Activated T-cell treated with anti-CD3 and anti-CD28 coated beads for 1 hour (primary cell): ENCODE results near the gene SRP72.
"Not testable (repeated sequence)": the region's sequence is repeated elsewhere in the genome, so short reads cannot be mapped to it uniquely, and the experiment has no call there.

Experiments
- DNase-seq: peaks from one replicate; pipeline ENCODE4 v3.0.0-alpha.2; 2020; ENCODE audit warnings: low read depth

Gene SRP72

GRCh38 chr4:56465599-56466295, 1.7 kb upstream of the SRP72 start:
- no peak for DNase-seq

- not testable (repeated sequence) for DNase-seq
These were observed 1.1 kb upstream of the SRP72 start for GRCh38 chr4:56466296-56466761.

- DNase-seq, result no peak
These were observed 520 bp upstream of the SRP72 start for GRCh38 chr4:56466910-56467283.

GRCh38 chr4:56468097-56468422, 643 bp downstream of the SRP72 start:
- peak; percentile 8 for DNase-seq

- DNase-seq, result no peak
These were observed 2.2 kb downstream of the SRP72 start for GRCh38 chr4:56469489-56470210.

GRCh38 chr4:56475917-56476316, 8.5 kb downstream of the SRP72 start:
- DNase-seq, result no peak

GRCh38 chr4:56477192-56477702, 9.8 kb downstream of the SRP72 start:
- no peak for DNase-seq

GRCh38 chr4:56480691-56481090, 13.3 kb downstream of the SRP72 start:
- DNase-seq, result no peak

- no peak for DNase-seq
These were observed 28.8 kb downstream of the SRP72 start for GRCh38 chr4:56496241-56496640.

- peak; percentile 51 for DNase-seq
These were observed 38.1 kb downstream of the SRP72 start, which contains the start of gene ARL9 for GRCh38 chr4:56505269-56506130. Gene ARL9 (plus strand): TSS chr4:56505791. CDS start chr4:56505863, 72 bp downstream.

- DNase-seq, result no peak
These were observed 43.7 kb downstream of the SRP72 start for GRCh38 chr4:56511098-56511497.

GRCh38 chr4:56512166-56512565, 44.7 kb downstream of the SRP72 start:
- no peak for DNase-seq

- no peak for DNase-seq
These were observed 46.1 kb downstream of the SRP72 start for GRCh38 chr4:56513517-56513916.

GRCh38 chr4:56530269-56531148, 63.1 kb downstream of the SRP72 start:
- DNase-seq, result peak; percentile 76

GRCh38 chr4:56531149-56531770, 63.8 kb downstream of the SRP72 start:
- DNase-seq, result no peak

- no peak for DNase-seq
These were observed 64.4 kb downstream of the SRP72 start for GRCh38 chr4:56531823-56532222.

- DNase-seq, result no peak
These were observed 64.8 kb downstream of the SRP72 start for GRCh38 chr4:56532239-56532638.

GRCh38 chr4:56535915-56536314, 68.5 kb downstream of the SRP72 start:
- DNase-seq, result no peak

GRCh38 chr4:56537147-56537546, 69.7 kb downstream of the SRP72 start:
- no peak for DNase-seq

- DNase-seq, result no peak
These were observed 73.4 kb downstream of the SRP72 start for GRCh38 chr4:56540826-56541225.

- DNase-seq, result peak; percentile 87
These were observed 77.2 kb downstream of the SRP72 start for GRCh38 chr4:56544573-56545131.
